OCI-LY3 (cell line): ENCODE data around the gene RUNX3.

Experiments
- CTCF ChIP-seq: fragments of 200-600, 300-600 bp; sonication (generic); IDR thresholded peaks from 2 replicates; pipeline ENCODE4 v1.5.1; 2014; ENCODE audit warnings: antibody characterized with exemption, low read length, low read depth
- EZH2phosphoT487 ChIP-seq: fragments of 200-600 bp; shearing (Covaris generic); IDR thresholded peaks from 2 replicates; pipeline ENCODE4 v1.6.1; 2018; ENCODE audit warnings: antibody characterized with exemption, mixed run types, low read depth

- TF ChIP-seq CTCF (no peak), EZH2phosphoT487 (no peak)
These were observed 36.1 kb upstream of the RUNX3 start for GRCh38 chr1:24966121-24966723.
